HuH-7.5 (cell line): ENCODE data around the gene SLCO4A1.
"Not testable (repeated sequence)": the region's sequence is repeated elsewhere in the genome, so short reads cannot be mapped to it uniquely, and the experiment has no call there.

ENCODE experiments used
- DNase-seq: peaks from one replicate; pipeline ENCODE4 v3.0.0; 2011; ENCODE audit warnings: low spot score

SLCO4A1 gene

DNA sequence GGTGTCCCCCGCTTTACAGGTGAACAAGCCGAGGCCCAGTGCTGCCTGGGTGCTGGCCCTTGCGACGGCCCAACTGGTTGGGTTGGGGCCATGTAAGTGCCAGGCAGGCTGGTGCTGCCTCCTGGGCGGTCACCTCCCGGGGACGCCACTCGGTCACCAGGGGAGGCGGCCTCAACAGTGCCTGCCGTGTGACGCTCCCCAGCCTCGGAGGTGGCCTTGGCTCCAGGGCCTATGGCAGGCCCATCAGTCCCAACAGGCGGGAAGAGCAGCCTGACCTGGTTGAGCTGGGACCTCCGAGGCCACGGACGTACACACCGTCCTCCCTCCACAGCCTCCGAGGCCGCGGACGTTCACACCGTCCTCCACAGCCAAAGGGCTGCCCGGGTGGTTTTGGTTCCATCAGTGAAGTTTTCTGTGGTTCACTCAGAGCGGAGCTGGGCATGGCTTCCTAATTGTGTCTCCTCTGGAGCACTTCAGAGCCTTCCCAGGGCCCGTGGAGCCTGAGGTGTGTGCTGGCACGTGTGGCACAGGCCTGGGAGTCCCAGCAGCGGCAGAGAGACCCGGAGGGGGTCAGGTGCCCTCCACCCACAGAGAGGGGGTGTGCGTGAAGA is 19.3 kb upstream of the SLCO4A1 start:
- no peak for DNase-seq

DNA sequence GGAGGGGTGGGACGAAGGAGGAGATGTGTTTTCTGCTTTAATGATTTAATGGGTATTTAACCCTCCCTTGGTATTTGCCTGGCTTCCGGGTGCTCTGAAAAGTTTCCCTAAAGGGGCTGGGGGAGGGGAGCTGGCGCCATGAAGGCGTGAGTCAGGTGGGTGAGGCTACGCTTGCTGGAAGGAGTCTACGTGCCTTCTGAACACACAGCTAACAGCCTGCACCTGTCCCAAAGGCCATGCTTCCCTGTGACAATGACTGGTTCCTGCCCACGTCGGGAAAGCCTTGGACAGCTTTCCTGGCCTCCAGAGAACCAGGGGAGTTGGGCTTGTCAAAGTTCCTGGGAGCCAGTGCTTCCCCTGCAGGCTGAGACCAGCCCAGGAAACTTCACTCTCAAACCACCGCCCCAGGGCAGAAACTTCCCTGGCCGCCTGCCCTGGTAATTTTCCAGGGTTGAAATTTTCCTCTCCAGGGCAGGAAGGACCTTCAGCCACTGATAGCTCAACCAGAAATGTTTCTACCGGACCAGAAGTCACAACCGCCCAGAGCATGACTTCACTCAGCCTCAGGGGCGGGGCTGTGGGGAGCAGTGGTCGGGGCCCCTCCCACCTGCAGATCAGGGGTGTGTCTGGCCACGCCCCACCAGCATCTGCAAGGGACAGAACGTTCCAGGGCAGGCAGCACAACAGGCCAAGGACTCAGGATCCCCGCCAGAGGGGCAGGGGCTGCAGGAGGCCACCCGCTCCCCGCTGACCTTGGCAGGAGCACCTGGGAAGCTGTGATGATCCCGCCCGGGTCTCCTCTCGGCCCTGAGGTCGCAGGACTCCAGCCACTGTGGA is 18.6 kb upstream of the SLCO4A1 start:
- DNase-seq, result peak; percentile 97

DNA sequence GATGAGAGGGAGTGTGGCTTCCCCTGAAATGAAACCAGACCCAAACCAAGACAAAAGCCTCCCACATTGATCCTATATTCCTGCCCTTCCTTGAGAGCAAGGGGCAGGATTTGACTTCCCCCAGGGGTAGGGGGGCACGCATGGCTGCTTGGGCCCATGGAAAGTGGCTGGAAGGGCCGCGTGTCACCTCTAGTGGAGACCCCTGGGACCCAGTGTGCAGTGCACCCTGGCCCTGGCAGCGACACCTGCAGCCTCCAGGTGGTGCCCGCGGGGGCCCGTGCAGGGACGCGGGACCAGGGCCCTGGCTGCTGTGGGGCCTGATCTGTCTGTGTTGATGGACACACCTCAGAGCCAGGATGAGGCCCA is 18.0 kb upstream of the SLCO4A1 start:
- peak; percentile 64 for DNase-seq

DNA sequence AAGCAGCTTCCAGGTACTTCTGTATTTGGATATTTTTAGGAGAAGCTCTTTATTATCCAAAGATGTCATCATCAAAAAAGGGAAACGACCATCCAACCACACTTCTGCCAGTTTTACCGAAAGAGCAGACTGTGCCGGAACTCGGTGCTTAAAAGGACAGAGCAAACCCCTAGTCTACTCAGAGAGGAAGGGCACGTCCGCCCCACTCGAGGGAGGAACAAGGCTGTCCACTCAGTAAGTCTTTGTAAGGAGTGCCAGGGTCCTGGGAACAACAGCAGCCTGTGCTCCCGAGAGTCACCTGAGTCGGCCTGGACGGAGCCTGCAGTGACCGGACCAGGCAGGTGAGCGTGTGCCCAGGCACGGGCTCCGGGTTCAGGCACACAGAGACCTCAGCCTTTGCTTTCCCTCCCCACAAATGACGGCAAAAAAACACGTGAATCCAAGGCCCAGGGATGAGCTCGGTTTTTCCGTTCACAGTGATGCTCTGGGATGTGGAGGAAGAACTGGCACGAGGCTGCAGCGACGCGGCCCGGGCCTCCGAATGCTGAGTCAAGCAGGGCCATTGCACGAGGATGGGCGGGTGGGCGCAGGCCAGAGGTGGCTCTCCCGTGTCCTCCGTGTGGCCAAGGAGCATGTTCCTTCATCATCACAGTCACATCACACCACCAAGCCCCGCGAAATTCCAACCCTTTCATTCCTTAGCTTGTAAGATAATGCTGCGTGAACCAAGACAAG is 17.4 kb upstream of the SLCO4A1 start:
- DNase-seq, result no peak

DNA sequence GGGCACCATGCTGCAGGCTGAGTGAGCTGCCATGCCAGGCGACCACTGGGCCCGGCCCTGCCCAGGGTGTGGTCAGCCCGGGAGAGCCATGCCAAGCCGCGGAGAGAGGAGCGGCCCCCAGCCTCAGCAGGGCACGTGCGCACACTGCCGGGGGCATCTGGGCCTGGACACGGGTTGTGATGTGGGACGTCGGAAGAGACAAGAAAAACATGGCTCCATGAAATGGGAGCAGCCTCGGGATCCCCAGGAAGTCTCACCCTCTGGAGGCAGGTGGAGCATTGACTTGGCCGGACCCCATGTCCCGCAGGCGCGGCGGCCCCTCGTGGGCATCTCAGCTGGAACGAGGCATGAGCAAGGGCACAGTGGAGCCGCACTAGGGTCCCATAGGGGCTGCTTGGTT is 16.8 kb upstream of the SLCO4A1 start:
- DNase-seq, result no peak

DNA sequence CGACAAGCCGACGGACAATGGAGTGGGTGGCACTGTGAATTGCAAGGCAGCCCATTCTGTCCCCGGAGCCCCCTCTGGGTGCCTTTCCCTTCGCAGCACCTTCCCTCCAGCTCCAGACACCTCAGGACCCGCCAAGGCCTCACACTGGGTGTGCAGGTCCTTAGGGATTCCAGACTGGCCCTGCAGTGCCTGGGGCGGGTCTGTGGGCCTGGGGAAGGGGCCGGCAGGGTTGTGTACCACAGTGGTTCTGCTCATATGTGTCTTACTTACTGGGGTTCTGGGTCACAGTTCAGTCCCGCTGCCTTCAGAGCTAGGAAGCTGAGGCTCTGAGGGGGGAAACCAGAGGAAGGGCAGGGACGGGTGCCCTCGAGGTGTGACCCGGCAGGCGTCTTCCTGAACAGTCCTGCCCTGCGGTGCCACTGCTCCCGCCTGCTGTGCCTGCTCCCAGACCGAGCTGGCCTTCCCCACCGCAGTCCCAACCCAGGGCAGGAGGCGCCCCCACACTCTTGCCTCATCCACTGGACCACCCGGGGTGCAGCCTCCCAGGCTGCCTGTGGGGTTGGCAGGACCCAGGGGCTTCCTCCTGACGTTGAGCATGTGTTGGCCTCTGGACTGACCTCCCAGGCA is 16.3 kb upstream of the SLCO4A1 start:
- DNase-seq, result no peak

- not testable (repeated sequence) for DNase-seq
Observed at GRCh38 chr20:62627425-62627824, 14.9 kb upstream of the SLCO4A1 start.

DNA sequence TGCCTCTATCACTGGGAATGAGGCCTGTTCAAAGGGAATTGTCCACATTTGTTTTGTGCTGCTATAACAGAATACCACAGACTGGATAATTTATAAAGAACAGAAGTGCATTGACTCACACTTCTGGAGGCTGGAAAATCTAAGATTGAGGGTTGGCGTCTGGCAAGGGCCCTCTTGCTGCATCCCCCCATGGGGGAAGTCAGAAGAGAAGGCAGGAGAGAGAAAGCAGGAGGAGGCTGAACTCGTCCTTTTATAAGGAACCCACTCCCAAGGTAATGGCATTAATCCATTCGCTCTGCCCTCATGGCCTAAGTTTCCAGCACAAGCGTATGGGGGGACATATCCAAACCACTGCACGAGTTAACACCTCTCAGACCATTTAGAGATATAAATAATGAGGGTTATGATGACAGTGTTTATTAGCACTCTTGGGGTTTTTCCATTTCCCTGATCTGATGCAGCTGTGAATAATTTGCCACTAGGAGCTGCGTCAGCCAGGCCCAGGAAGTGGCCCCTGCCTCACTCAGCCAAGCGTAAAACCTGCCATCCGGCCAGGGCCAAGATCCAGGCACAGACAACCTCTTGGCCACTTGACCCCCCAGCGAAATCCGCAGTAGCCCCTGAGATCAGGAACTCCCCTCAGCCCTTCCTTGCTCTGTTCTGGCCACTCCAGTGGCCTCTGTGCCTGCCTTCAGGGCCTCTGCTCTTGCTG is 14.2 kb upstream of the SLCO4A1 start:
- DNase-seq, result no peak

GRCh38 chr20:62628691-62629090 is 13.6 kb upstream of the SLCO4A1 start:
- DNase-seq, result no peak

DNA sequence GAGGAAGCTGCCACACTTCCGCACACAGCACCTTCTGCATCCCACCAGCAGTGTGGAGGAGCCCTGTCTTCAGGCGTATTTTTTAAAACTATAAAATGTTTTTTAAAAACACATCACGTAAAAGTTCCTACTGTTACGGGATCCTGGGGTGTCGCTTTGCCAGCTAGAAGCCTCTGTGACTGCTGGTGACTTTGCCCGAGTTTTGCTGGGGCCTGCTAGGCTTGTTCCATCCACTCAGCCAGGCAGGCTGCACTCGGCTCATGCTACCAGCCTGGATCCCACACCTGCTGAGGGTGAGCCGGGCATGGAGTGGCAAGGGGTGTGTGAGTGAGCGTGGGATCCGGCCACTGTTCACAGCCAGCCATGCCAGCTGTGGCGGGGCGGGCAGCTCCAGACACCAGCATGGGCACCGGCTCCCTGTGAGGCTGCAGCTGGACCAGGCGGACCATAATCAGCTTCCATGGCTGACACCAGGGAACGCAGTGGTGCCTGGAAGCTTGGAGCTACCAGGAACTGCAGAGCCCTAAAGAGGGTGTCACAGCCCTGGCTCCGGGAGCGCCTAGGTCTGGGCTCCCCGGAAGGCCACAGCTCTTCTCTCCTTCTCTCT is 12.3 kb upstream of the SLCO4A1 start:
- no peak for DNase-seq

- DNase-seq, result no peak
Observed at GRCh38 chr20:62631336-62632308, 10.7 kb upstream of the SLCO4A1 start.

GRCh38 chr20:62632575-62633090 is 9.7 kb upstream of the SLCO4A1 start:
- DNase-seq, result no peak

- DNase-seq, result no peak
Observed at GRCh38 chr20:62633598-62634329, 8.5 kb upstream of the SLCO4A1 start.

DNA sequence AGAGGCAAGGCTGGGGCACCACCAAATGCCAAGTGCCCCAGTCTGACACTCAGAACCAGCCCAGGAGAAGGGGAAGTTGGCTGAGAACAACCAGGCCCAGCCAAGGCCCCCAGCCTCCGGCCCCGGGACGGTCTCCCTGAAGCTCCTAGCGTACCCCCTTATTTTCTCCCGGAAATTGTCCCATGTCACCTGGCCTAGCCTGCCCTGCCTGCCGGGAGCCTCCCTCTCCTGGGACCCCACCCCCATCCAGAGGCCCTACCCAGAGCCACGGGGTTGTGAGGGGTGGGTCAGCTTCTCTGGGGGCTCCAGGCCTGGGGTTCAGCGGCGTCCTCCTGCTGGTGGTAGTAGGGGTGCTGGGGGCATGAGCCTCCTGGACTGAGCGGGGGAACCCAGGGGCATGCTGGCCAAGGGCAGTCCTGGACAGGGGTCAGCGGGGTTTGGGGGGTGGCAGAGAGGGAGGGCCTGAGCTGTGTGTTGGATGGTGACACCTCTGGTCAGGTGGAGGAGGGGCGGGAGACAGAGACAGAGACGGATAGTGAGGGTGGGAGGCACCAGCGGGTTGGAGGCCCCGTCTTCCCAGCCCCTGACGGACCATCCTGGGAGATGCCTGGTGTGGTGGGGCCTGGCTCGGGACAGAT is 7.9 kb upstream of the SLCO4A1 start:
- no peak for DNase-seq

DNA sequence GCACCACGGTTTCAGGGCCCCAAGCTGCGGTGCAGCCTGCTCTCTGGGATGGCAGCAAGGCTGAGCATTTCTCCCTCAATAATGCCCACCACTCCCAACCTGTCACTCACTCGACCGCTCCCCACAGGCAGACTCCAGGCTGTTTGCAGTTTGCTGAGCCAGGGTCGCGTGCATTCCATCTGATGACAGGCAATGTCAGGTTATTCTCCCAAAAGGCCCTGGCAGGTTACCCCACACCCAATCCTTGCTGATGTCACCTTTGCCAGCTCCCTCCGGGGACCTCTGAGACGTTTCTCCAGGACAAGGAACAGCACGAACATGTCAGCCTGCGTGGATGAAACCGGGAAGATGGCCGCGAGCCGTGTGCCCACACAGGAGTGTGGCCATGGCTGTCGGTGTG is 7.1 kb upstream of the SLCO4A1 start:
- no peak for DNase-seq

DNA sequence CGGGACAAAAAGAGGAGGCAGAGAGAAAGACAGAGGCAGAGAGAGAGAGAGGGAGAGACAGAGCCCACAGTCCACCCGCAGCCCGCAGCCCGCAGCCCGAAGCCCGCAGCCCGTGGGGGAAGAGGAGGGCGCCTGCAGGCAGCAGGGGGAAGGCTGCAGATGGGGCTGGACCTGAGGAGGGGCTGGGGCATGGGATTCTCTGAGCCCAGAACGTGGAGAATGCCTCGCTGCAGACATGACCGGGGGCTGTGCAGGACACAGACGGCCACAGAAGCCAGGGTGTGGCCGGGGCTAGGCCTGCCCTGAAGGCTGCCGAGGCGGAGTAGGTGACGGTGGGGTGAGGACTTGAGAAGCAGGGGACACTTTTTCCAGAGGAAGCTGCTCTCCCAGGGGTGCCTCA is 6.5 kb upstream of the SLCO4A1 start:
- no peak for DNase-seq

GRCh38 chr20:62636446-62636845 is 5.9 kb upstream of the SLCO4A1 start:
- no peak for DNase-seq

DNA sequence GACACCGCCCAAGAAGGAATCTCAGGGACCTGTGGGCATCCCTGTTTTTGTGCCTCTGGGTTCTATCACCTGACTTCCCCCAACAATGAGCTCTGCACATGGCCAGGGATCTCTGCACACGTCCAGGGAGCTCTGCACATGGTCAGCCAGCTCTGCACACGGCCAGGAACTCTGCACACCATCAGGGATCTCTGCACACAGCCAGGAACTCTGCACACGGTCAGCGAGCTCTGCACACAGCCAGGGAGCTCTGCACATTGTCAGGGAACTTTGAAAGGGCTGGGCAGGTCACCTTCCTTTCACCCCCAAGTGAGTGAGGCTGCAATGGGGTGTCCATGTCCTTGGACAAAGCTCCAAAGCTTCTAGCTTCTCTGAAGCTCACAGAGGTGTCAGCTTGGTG is 5.2 kb upstream of the SLCO4A1 start:
- no peak for DNase-seq

GRCh38 chr20:62637521-62638054 is 4.7 kb upstream of the SLCO4A1 start:
- no peak for DNase-seq
